Muscle of leg (tissue), 11 donors: ENCODE measurements around the gene HSD3B2. TPM values are rescaled to one million over a fixed set of nuclear protein-coding genes. Genes with fewer than 3 reads are reported as not detected.
A peak's percentile ranks its signal among the peaks of the same experiment; 100 is the strongest.

Source experiments
- DNase-seq: peaks from one replicate; pipeline ENCODE4 v3.0.0; 2013
- H3K27ac ChIP-seq: one replicate; pipeline ENCODE4 v1.5.1; 2013; ENCODE audit warnings: mild to moderate bottlenecking, low read length, control low read depth
- H3K27me3 ChIP-seq: one replicate; pipeline ENCODE4 v1.6.1; 2013; ENCODE audit warnings: low read length; ENCODE audit not compliant: control insufficient read depth, insufficient read depth
- H3K36me3 ChIP-seq: one replicate; pipeline ENCODE4 v1.6.1; 2013; ENCODE audit warnings: low read length; ENCODE audit not compliant: control insufficient read depth, insufficient read depth
- H3K4me1 ChIP-seq: one replicate; pipeline ENCODE4 v1.6.1; 2013; ENCODE audit warnings: low read length; ENCODE audit not compliant: control insufficient read depth, insufficient read depth
- H3K4me3 ChIP-seq: one replicate; pipeline ENCODE4 v1.5.1; 2013; ENCODE audit warnings: low read length, control low read depth
- H3K9me3 ChIP-seq: replicated peaks from 2 replicates; pipeline ENCODE4 v1.6.1; 2013; ENCODE audit warnings: low read depth, low read length; ENCODE audit not compliant: control insufficient read depth
- WGBS: methylation state at CpG from one replicate; pipeline ENCODE4 v1.1.5; 2013; ENCODE audit warnings: missing lambda C conversion rate; ENCODE audit not compliant: insufficient coverage; 5-methylcytosine and 5-hydroxymethylcytosine counted together
- polyA plus RNA-seq, 8 donors: library from polyadenylated mRNA; unstranded; fragments of 120-200 nt; gene quantifications; one replicate each; pipeline versions ENCODE4 v1.2.1 to v1.2.3, GENCODE V29; 2013; ENCODE audit warnings: inconsistent platforms in 1 of 8, low replicate concordance in 1 of 8; ENCODE audit not compliant: insufficient read length in 8 of 8, insufficient read depth in 1 of 8
- total RNA-seq: library from RNA; stranded (reverse); fragments of 120-200 nt; gene quantifications from one replicate; pipeline ENCODE4 v1.2.4, GENCODE V29; 2013

The HSD3B2 gene
- total and polyA plus RNA-seq, 9 donors: 0.14 to 0.23 TPM; not detected in 7

- H3K27ac ChIP-seq: no peak overlapping the region
- H3K36me3 ChIP-seq: no peaks in the 10 kb centered on the region
- DNase-seq: no peak
- H3K4me1 ChIP-seq: no peaks in the 10 kb centered on the region
- H3K4me3 ChIP-seq: no peak overlapping the region
- H3K9me3 ChIP-seq: no peaks in the 10 kb centered on the region
- 75% methylated on average over 1 of the region's 1 CpG for WGBS
- H3K27me3 ChIP-seq: no peaks in the 10 kb centered on the region
These were observed 20.9 kb upstream of the HSD3B2 start for GRCh38 chr1:119394085-119394484.

GRCh38 chr1:119396982-119397381 lies 18.0 kb upstream of the HSD3B2 start:
- no peaks in the 10 kb centered on the region for H3K9me3 ChIP-seq
- H3K4me1 ChIP-seq: no peaks in the 10 kb centered on the region
- no peak overlapping the region for H3K27ac ChIP-seq
- H3K27me3 ChIP-seq: no peaks in the 10 kb centered on the region
- H3K36me3 ChIP-seq: no peaks in the 10 kb centered on the region
- no peak for DNase-seq
- H3K4me3 ChIP-seq: no peak overlapping the region

GRCh38 chr1:119397986-119398385 lies 17.0 kb upstream of the HSD3B2 start:
- WGBS: 100% methylated on average over 1 of the region's 3 CpGs
- DNase-seq: no peak
- no peaks in the 10 kb centered on the region for H3K36me3 ChIP-seq
- no peaks in the 10 kb centered on the region for H3K27me3 ChIP-seq
- no peak overlapping the region for H3K27ac ChIP-seq
- H3K4me1 ChIP-seq: no peaks in the 10 kb centered on the region
- H3K9me3 ChIP-seq: no peaks in the 10 kb centered on the region
- no peak overlapping the region for H3K4me3 ChIP-seq

GRCh38 chr1:119404736-119405135 lies 10.2 kb upstream of the HSD3B2 start:
- H3K36me3 ChIP-seq: no peaks in the 10 kb centered on the region
- H3K27me3 ChIP-seq: no peaks in the 10 kb centered on the region
- H3K4me3 ChIP-seq: no peak overlapping the region
- DNase-seq: no peak
- H3K27ac ChIP-seq: no peak overlapping the region
- no peaks in the 10 kb centered on the region for H3K9me3 ChIP-seq
- 29% methylated on average over 1 of the region's 2 CpGs for WGBS
- H3K4me1 ChIP-seq: no peaks in the 10 kb centered on the region

GRCh38 chr1:119409731-119410130 lies 5.2 kb upstream of the HSD3B2 start:
- DNase-seq: peak; percentile 21
- no peaks in the 10 kb centered on the region for H3K36me3 ChIP-seq
- H3K4me1 ChIP-seq: no peaks in the 10 kb centered on the region
- no peak overlapping the region for H3K27ac ChIP-seq
- no peak overlapping the region for H3K4me3 ChIP-seq
- no peaks in the 10 kb centered on the region for H3K27me3 ChIP-seq
- no peaks in the 10 kb centered on the region for H3K9me3 ChIP-seq

GRCh38 chr1:119410961-119411360 lies 4.0 kb upstream of the HSD3B2 start:
- no peak for DNase-seq

GRCh38 chr1:119416006-119416640 lies 1.2 kb downstream of the HSD3B2 start:
- DNase-seq: no peak
- H3K27ac ChIP-seq: no peak overlapping the region
- H3K4me3 ChIP-seq: no peak overlapping the region
- WGBS: 67% methylated on average over 2 of the region's 3 CpGs
- no peaks in the 10 kb centered on the region for H3K4me1 ChIP-seq
- H3K36me3 ChIP-seq: no peaks in the 10 kb centered on the region
- H3K27me3 ChIP-seq: no peaks in the 10 kb centered on the region
- no peaks in the 10 kb centered on the region for H3K9me3 ChIP-seq

More at GRCh38 chr1:119410961-119411360, 4.0 kb upstream of the HSD3B2 start:
- Histone ChIP-seq H3K36me3 (no peaks in the 10 kb centered on the region), H3K27me3 (no peaks in the 10 kb centered on the region), H3K4me3 (no peak overlapping the region), H3K9me3 (no peaks in the 10 kb centered on the region), H3K27ac (no peak overlapping the region), H3K4me1 (no peaks in the 10 kb centered on the region)
- WGBS: no CpG with 5 or more reads among the region's 3 CpGs

- no peaks in the 10 kb centered on the region for H3K27me3 ChIP-seq
- DNase-seq: no peak
- WGBS: 88% methylated on average over 4 of the region's 5 CpGs
These were observed 4.2 kb downstream of the HSD3B2 start for GRCh38 chr1:119419109-119419508.

GRCh38 chr1:119420638-119421037 lies 5.7 kb downstream of the HSD3B2 start:
- Histone ChIP-seq H3K9me3 (no peaks in the 10 kb centered on the region), H3K27ac (no peak overlapping the region)
- DNase-seq: no peak

More at GRCh38 chr1:119419109-119419508, 4.2 kb downstream of the HSD3B2 start:
- Histone ChIP-seq H3K9me3 (no peaks in the 10 kb centered on the region), H3K4me3 (no peak overlapping the region), H3K27ac (no peak overlapping the region), H3K36me3 (no peaks in the 10 kb centered on the region), H3K4me1 (no peaks in the 10 kb centered on the region)

GRCh38 chr1:119422631-119423030 lies 7.7 kb downstream of the HSD3B2 start:
- no peak for DNase-seq
- no peaks in the 10 kb centered on the region for H3K4me1 ChIP-seq
- no peaks in the 10 kb centered on the region for H3K27me3 ChIP-seq
- no peak overlapping the region for H3K4me3 ChIP-seq
- no peaks in the 10 kb centered on the region for H3K36me3 ChIP-seq
- no peak overlapping the region for H3K27ac ChIP-seq
- no peaks in the 10 kb centered on the region for H3K9me3 ChIP-seq

More at GRCh38 chr1:119420638-119421037, 5.7 kb downstream of the HSD3B2 start:
- no peaks in the 10 kb centered on the region for H3K36me3 ChIP-seq
- H3K27me3 ChIP-seq: no peaks in the 10 kb centered on the region
- H3K4me1 ChIP-seq: no peaks in the 10 kb centered on the region
- H3K4me3 ChIP-seq: no peak overlapping the region

- Histone ChIP-seq H3K27me3 (no peaks in the 10 kb centered on the region), H3K4me3 (no peak overlapping the region), H3K27ac (no peak overlapping the region), H3K4me1 (no peaks in the 10 kb centered on the region), H3K9me3 (no peaks in the 10 kb centered on the region), H3K36me3 (no peaks in the 10 kb centered on the region)
- WGBS: no CpG with 5 or more reads among the region's 2 CpGs
- DNase-seq: no peak
These were observed 14.0 kb downstream of the HSD3B2 start for GRCh38 chr1:119428991-119429390.
